ENCODE data around the gene MRM1.

Gene MRM1

GRCh38 chr17:36578671-36579070 lies 22.7 kb upstream of the MRM1 start:
- no peak for TF ChIP-seq PATZ1 (CRISPR knock-in tag; IDR thresholded peaks at IDR 0.05; ENCODE audit: borderline replicate concordance)
- no peak for TF ChIP-seq ZNF8 (CRISPR knock-in tag; IDR thresholded peaks at IDR 0.05)
- TF ChIP-seq ZFP3 (CRISPR knock-in tag; IDR thresholded peaks at IDR 0.05), result no peak
- no peak for TF ChIP-seq TSHZ2 (CRISPR knock-in tag; IDR thresholded peaks at IDR 0.05)
- no peak for TF ChIP-seq OSR1 (CRISPR knock-in tag; IDR thresholded peaks at IDR 0.05)
- no peak for TF ChIP-seq TCF4 (CRISPR knock-in tag; IDR thresholded peaks at IDR 0.05; ENCODE audit: borderline replicate concordance)
- TF ChIP-seq RARB (CRISPR knock-in tag; IDR thresholded peaks at IDR 0.05), result no peak
- TF ChIP-seq CREB5 (CRISPR knock-in tag; IDR thresholded peaks at IDR 0.05; ENCODE audit: low read depth), result no peak
- no peak for TF ChIP-seq POU6F1 (CRISPR knock-in tag; IDR thresholded peaks at IDR 0.05; ENCODE audit: borderline replicate concordance, low read depth)
- no peak for TF ChIP-seq CSDC2 (CRISPR knock-in tag; IDR thresholded peaks at IDR 0.05)
- TF ChIP-seq ZNF70 (CRISPR knock-in tag; IDR thresholded peaks at IDR 0.05), result no peak
- TF ChIP-seq ZNF565 (CRISPR knock-in tag; conservative IDR thresholded peaks at IDR 0.05; ENCODE audit: low read depth), result no peak
- TF ChIP-seq, protein P1, sequence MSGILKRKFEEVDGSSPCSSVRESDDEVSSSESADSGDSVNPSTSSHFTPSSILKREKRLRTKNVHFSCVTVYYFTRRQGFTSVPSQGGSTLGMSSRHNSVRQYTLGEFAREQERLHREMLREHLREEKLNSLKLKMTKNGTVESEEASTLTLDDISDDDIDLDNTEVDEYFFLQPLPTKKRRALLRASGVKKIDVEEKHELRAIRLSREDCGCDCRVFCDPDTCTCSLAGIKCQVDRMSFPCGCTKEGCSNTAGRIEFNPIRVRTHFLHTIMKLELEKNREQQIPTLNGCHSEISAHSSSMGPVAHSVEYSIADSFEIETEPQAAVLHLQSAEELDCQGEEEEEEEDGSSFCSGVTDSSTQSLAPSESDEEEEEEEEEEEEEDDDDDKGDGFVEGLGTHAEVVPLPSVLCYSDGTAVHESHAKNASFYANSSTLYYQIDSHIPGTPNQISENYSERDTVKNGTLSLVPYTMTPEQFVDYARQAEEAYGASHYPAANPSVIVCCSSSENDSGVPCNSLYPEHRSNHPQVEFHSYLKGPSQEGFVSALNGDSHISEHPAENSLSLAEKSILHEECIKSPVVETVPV (CRISPR knock-in tag; IDR thresholded peaks at IDR 0.05), result no peak
- TF ChIP-seq ARNTL (CRISPR knock-in tag; IDR thresholded peaks at IDR 0.05; ENCODE audit: borderline replicate concordance, low read depth), result no peak
- no peak for TF ChIP-seq ISL1 (CRISPR knock-in tag; IDR thresholded peaks at IDR 0.05)
- TF ChIP-seq PPARA (CRISPR knock-in tag; IDR thresholded peaks at IDR 0.05; ENCODE audit: borderline replicate concordance), result no peak
- TF ChIP-seq BACH2 (CRISPR knock-in tag; IDR thresholded peaks at IDR 0.05; ENCODE audit: borderline replicate concordance), result no peak
- TF ChIP-seq TOX (CRISPR knock-in tag; IDR thresholded peaks at IDR 0.05; ENCODE audit: borderline replicate concordance), result no peak
- TF ChIP-seq ZFP30 (CRISPR knock-in tag; IDR thresholded peaks at IDR 0.05), result no peak
- ATAC-seq, result no peak

DNA sequence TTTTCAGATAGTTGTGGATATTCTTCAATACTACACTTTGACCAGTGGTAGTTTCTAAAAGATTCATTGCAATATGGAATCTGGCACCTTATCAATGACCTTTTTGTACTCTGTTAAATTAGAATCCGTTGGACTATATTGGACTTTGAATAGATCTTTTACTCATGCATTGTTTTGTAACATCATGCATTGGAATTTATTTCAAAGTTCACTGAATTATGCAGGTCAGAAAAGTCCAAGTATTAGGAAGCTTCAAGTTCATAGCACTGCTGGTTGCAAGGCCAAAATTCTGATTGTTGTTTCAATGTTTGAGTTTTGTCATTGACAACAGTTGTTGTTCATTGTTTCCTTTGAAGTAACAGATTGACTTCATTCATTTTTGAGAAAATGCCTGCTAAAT lies 17.6 kb upstream of the MRM1 start:
- ATAC-seq, result no peak
- TF ChIP-seq OSR1 (CRISPR knock-in tag; IDR thresholded peaks at IDR 0.05) (no peak), TOX (CRISPR knock-in tag; IDR thresholded peaks at IDR 0.05; ENCODE audit: borderline replicate concordance) (no peak), ZNF565 (CRISPR knock-in tag; conservative IDR thresholded peaks at IDR 0.05; ENCODE audit: low read depth) (no peak), CSDC2 (CRISPR knock-in tag; IDR thresholded peaks at IDR 0.05) (no peak), ESRRG (CRISPR knock-in tag; IDR thresholded peaks at IDR 0.05) (no peak), PPARA (CRISPR knock-in tag; IDR thresholded peaks at IDR 0.05; ENCODE audit: borderline replicate concordance) (no peak), ZFP3 (CRISPR knock-in tag; IDR thresholded peaks at IDR 0.05) (no peak), CREB5 (CRISPR knock-in tag; IDR thresholded peaks at IDR 0.05; ENCODE audit: low read depth) (no peak), TSHZ2 (CRISPR knock-in tag; IDR thresholded peaks at IDR 0.05) (no peak), GLIS3 (CRISPR knock-in tag; IDR thresholded peaks at IDR 0.05) (no peak), ZFP30 (CRISPR knock-in tag; IDR thresholded peaks at IDR 0.05) (no peak), POU6F1 (CRISPR knock-in tag; IDR thresholded peaks at IDR 0.05; ENCODE audit: borderline replicate concordance, low read depth) (no peak), PATZ1 (CRISPR knock-in tag; IDR thresholded peaks at IDR 0.05; ENCODE audit: borderline replicate concordance) (no peak)
